Right lobe of liver (tissue), 6 donors: ENCODE measurements around the gene TAF11L10. TPM values are rescaled to one million over a fixed set of nuclear protein-coding genes. Genes with fewer than 3 reads are reported as not detected.
"Not testable (repeated sequence)": the region's sequence is repeated elsewhere in the genome, so short reads cannot be mapped to it uniquely, and the experiment has no call there.

Experiments used
- ATAC-seq, 4 donors: fragments of 200-7000 bp; cut with Tn5 transposase; one replicate each; pipeline ENCODE4 v1.9.1; 2020; ENCODE audit warnings: mild to moderate bottlenecking in 4 of 4, moderate library complexity in 4 of 4
- DNase-seq, 3 donors: peaks; one replicate each; pipeline ENCODE4 v3.0.0-alpha.2; 2020
- H3K27ac ChIP-seq, 3 donors: fragments of 200-600 bp; one replicate each; pipeline ENCODE4 v1.8.0; 2022
- H3K27me3 ChIP-seq, 2 donors: fragments of 200-600 bp; one replicate each; pipeline ENCODE4 v1.8.0; 2022
- H3K36me3 ChIP-seq, 4 donors: fragments of 200-600 bp; sonication (generic) in 1 of 4; one replicate each; pipeline versions ENCODE4 v1.5.1 to v1.8.0; 2017 to 2022; ENCODE audit warnings: control low read depth in 1 of 4
- H3K4me1 ChIP-seq, 4 donors: fragments of 200-600 bp; sonication (generic) in 1 of 4; one replicate each; pipeline versions ENCODE4 v1.5.1 to v1.8.0; 2017 to 2022; ENCODE audit warnings: control low read depth in 1 of 4
- H3K4me3 ChIP-seq, 3 donors: fragments of 200-600 bp; one replicate each; pipeline ENCODE4 v1.8.0; 2022
- H3K9me3 ChIP-seq, 4 donors: fragments of 200-600 bp; sonication (generic) in 1 of 4; one replicate each; pipeline versions ENCODE4 v1.5.1 to v1.8.0; 2017 to 2022; ENCODE audit warnings: control low read depth in 1 of 4
- CTCF ChIP-seq, 4 donors: fragments of 200-600 bp in 3 of 4; fragments of 450-650 bp in 1 of 4; IDR thresholded peaks; one replicate each; pipeline versions ENCODE4 v1.5.1 to v1.8.0; 2016 to 2022; ENCODE audit warnings: antibody characterized with exemption in 4 of 4, mild to moderate bottlenecking in 2 of 4
- POLR2A ChIP-seq: fragments of 450-650 bp; IDR thresholded peaks from one replicate; pipeline ENCODE4 v1.6.1; 2017; ENCODE audit warnings: antibody characterized with exemption, mild to moderate bottlenecking
- WGBS: methylation state at CpG from one replicate; pipeline ENCODE4 v1.1.6; 2018; ENCODE audit warnings: low coverage, low lambda C conversion rate; ENCODE audit not compliant: insufficient coverage; ENCODE audit errors: missing lambda C conversion rate; 5-methylcytosine and 5-hydroxymethylcytosine counted together
- intact Hi-C, 2 donors: fragments of 100-400 bp; cut with DNase I; formaldehyde crosslinking; loops; one replicate each; pipeline versions ENCODE4 v1.11.2 to v1.14.1; 2022
- total RNA-seq, 6 experiments: library from RNA; depleted of rRNA in 2 of 6; stranded (reverse); fragments of >200 nt in 2 of 6; fragmentation: NEBNext Ultra II Directional in 3 of 6; extraction: Animal tissue kit (Norgen Biotek cat#: 25700) in 3 of 6; gene quantifications; one replicate each; pipeline versions ENCODE4 v1.1.0 to v1.2.4, GENCODE V29; 2016 to 2023
- donor health status: DM: no; HTN: yes; CAD: no.
- donor health status: DM: no; HTN: no; CAD: no.
- donor health status: DM: no; HTN: no; CAD: no.
- donor health status: DM: no; HTN: yes; CAD: no.
- donor health status: DM: no; HTN: yes; CAD: no.

TAF11L10 gene
- total RNA-seq, 6 experiments from 2014 or later = not detected

- TF ChIP-seq POLR2A = no peak
- no CpG with 5 or more reads among the region's 17 CpGs for WGBS
- no peak for DNase-seq
These were observed 17.4 kb upstream of the TAF11L10 start for GRCh38 chr5:17614872-17615605.

GRCh38 chr5:17610092-17610491 lies 12.5 kb upstream of the TAF11L10 start, which contains the start of gene TAF11L12:
Gene TAF11L12, plus strand, starts transcription at chr5:17610392.
- DNase-seq, H3K9me3 ChIP-seq, ATAC-seq, H3K27ac ChIP-seq, H3K4me3 ChIP-seq, intact Hi-C loops, H3K36me3 ChIP-seq, H3K27me3 ChIP-seq, H3K4me1 ChIP-seq: not testable (repeated sequence)
- WGBS = 14% methylated on average over 1 of the region's 2 CpGs

More at GRCh38 chr5:17614872-17615605, 17.4 kb upstream of the TAF11L10 start:
- no peaks in the 10 kb centered on the region for H3K36me3 ChIP-seq
- no peak overlapping the region for H3K4me3 ChIP-seq
- H3K4me1 ChIP-seq = no peaks in the 10 kb centered on the region
- ATAC-seq = no peak
- intact Hi-C loops = no loop called here
- H3K27me3 ChIP-seq = no peaks in the 10 kb centered on the region
- H3K27ac ChIP-seq = no peak overlapping the region
- H3K9me3 ChIP-seq = no peaks in the 10 kb centered on the region

- ATAC-seq, intact Hi-C loops, H3K9me3 ChIP-seq, DNase-seq, H3K27ac ChIP-seq, H3K36me3 ChIP-seq, H3K4me1 ChIP-seq, H3K4me3 ChIP-seq, H3K27me3 ChIP-seq: not testable (repeated sequence)
- 80% methylated on average over 2 of the region's 4 CpGs for WGBS
These were observed 9.8 kb upstream of the TAF11L10 start for GRCh38 chr5:17607461-17607860.

- H3K4me1 ChIP-seq = no peaks in the 10 kb centered on the region
- TF ChIP-seq POLR2A (no peak), CTCF (IDR thresholded peaks at IDR 0.05) (no peak)
- DNase-seq = no peak
- H3K27me3 ChIP-seq = no peaks in the 10 kb centered on the region
- no peak overlapping the region for H3K4me3 ChIP-seq
- H3K27ac ChIP-seq = no peak overlapping the region
- intact Hi-C loops = no loop called here
- no CpG with 5 or more reads among the region's 14 CpGs for WGBS
- no peak for ATAC-seq
- H3K9me3 ChIP-seq = no peaks in the 10 kb centered on the region
- H3K36me3 ChIP-seq = no peaks in the 10 kb centered on the region
These were observed 7.3 kb upstream of the TAF11L10 start for GRCh38 chr5:17604951-17605350.

GRCh38 chr5:17603880-17604279 lies 6.3 kb upstream of the TAF11L10 start, which contains the start of gene TAF11L11:
Gene TAF11L11, plus strand, starts transcription at chr5:17604183.
- H3K4me3 ChIP-seq, H3K4me1 ChIP-seq, H3K36me3 ChIP-seq, H3K27ac ChIP-seq, ATAC-seq, H3K27me3 ChIP-seq, intact Hi-C loops, DNase-seq, H3K9me3 ChIP-seq: not testable (repeated sequence)
- WGBS = 35% methylated on average over 4 of the region's 6 CpGs

- H3K36me3 ChIP-seq, ATAC-seq, intact Hi-C loops, H3K27me3 ChIP-seq, H3K27ac ChIP-seq, H3K9me3 ChIP-seq, H3K4me3 ChIP-seq, DNase-seq, H3K4me1 ChIP-seq: not testable (repeated sequence)
- 86% methylated on average over 10 of the region's 15 CpGs for WGBS
These were observed 3.4 kb downstream of the TAF11L10 start, which contains the start of gene TAF11L9 for GRCh38 chr5:17594255-17594654. Gene TAF11L9, minus strand, starts transcription at chr5:17594394.

- H3K9me3 ChIP-seq, H3K4me1 ChIP-seq, DNase-seq, H3K27me3 ChIP-seq, H3K27ac ChIP-seq, intact Hi-C loops, H3K4me3 ChIP-seq, H3K36me3 ChIP-seq, ATAC-seq: not testable (repeated sequence)
- WGBS = no CpG with 5 or more reads among the region's 16 CpGs
These were observed 6.8 kb downstream of the TAF11L10 start, which contains the start of gene TAF11L8 for GRCh38 chr5:17590860-17591259. Gene TAF11L8, minus strand, starts transcription at chr5:17590960.

- ATAC-seq, H3K4me1 ChIP-seq, intact Hi-C loops, H3K9me3 ChIP-seq, H3K4me3 ChIP-seq, H3K27ac ChIP-seq, DNase-seq, H3K27me3 ChIP-seq, H3K36me3 ChIP-seq: not testable (repeated sequence)
- WGBS = no CpG with 5 or more reads among the region's 16 CpGs
These were observed 12.0 kb downstream of the TAF11L10 start, which contains the start of gene TAF11L7 for GRCh38 chr5:17585658-17586057. Gene TAF11L7, minus strand, starts transcription at chr5:17585758.
